ENCODE data around the gene PCP4.

PCP4 gene

GRCh38 chr21:39935716-39936115, 68.5 kb downstream of the PCP4 start:
- Histone ChIP-seq H3K9me3 (ENCODE audit: control insufficient read depth in 5 of 5, low read length in 5 of 5) (peaks cover 0 to 3% (median 0%) of the 10 kb centered on the region in 5 donors), H3K27ac (ENCODE audit: low read depth, low read length) (no peak overlapping the region), H3K4me1 (ENCODE audit: control insufficient read depth in 5 of 5, insufficient read depth in 5 of 5, low read length in 5 of 5) (peaks cover 0 to 9% (median 3%) of the 10 kb centered on the region in 5 donors), H3K4me3 (ENCODE audit: low read depth in 1 of 5, low read length in 5 of 5) (no peak overlapping the region), H3K36me3 (ENCODE audit: control insufficient read depth in 5 of 5, insufficient read depth in 5 of 5, low read length in 5 of 5) (no peaks in the 10 kb centered on the region), H3K27me3 (ENCODE audit: control insufficient read depth in 5 of 5, insufficient read depth in 4 of 5, low read length in 5 of 5) (no peaks in the 10 kb centered on the region), H3K9ac (ENCODE audit: low read length in 5 of 5) (no peak overlapping the region)

- Histone ChIP-seq H3K27ac (ENCODE audit: low read depth, low read length) (no peak overlapping the region), H3K4me3 (ENCODE audit: low read depth in 1 of 5, low read length in 5 of 5) (no peak overlapping the region), H3K27me3 (ENCODE audit: control insufficient read depth in 5 of 5, insufficient read depth in 4 of 5, low read length in 5 of 5) (no peaks in the 10 kb centered on the region), H3K36me3 (ENCODE audit: control insufficient read depth in 5 of 5, insufficient read depth in 5 of 5, low read length in 5 of 5) (no peaks in the 10 kb centered on the region), H3K4me1 (ENCODE audit: control insufficient read depth in 5 of 5, insufficient read depth in 5 of 5, low read length in 5 of 5) (peaks cover 0 to 9% (median 3%) of the 10 kb centered on the region in 5 donors), H3K9ac (ENCODE audit: low read length in 5 of 5) (no peak overlapping the region), H3K9me3 (ENCODE audit: control insufficient read depth in 5 of 5, low read length in 5 of 5) (peaks cover 0 to 3% (median 0%) of the 10 kb centered on the region in 5 donors)
Measured at GRCh38 chr21:39938086-39938625, 70.9 kb downstream of the PCP4 start.

GRCh38 chr21:39946199-39946598, 79.0 kb downstream of the PCP4 start:
- no peaks in the 10 kb centered on the region for H3K4me1 ChIP-seq (ENCODE audit: control insufficient read depth in 5 of 5, insufficient read depth in 5 of 5, low read length in 5 of 5)
- no peaks in the 10 kb centered on the region for H3K36me3 ChIP-seq (ENCODE audit: control insufficient read depth in 5 of 5, insufficient read depth in 5 of 5, low read length in 5 of 5)
- no peak overlapping the region for H3K4me3 ChIP-seq (ENCODE audit: low read depth in 1 of 5, low read length in 5 of 5)
- H3K9ac ChIP-seq (ENCODE audit: low read length in 5 of 5): no peak overlapping the region
- H3K27ac ChIP-seq (ENCODE audit: low read depth, low read length): no peak overlapping the region
- H3K27me3 ChIP-seq (ENCODE audit: control insufficient read depth in 5 of 5, insufficient read depth in 4 of 5, low read length in 5 of 5): no peaks in the 10 kb centered on the region
- H3K9me3 ChIP-seq (ENCODE audit: control insufficient read depth in 5 of 5, low read length in 5 of 5): peaks cover 0 to 9% (median 7%) of the 10 kb centered on the region in 5 donors

GRCh38 chr21:39947031-39947430, 79.8 kb downstream of the PCP4 start:
- H3K27ac ChIP-seq (ENCODE audit: low read depth, low read length): no peak overlapping the region

GRCh38 chr21:39951183-39952101, 84.2 kb downstream of the PCP4 start:
- Histone ChIP-seq H3K4me1 (ENCODE audit: control insufficient read depth in 5 of 5, insufficient read depth in 5 of 5, low read length in 5 of 5) (no peaks in the 10 kb centered on the region), H3K27me3 (ENCODE audit: control insufficient read depth in 5 of 5, insufficient read depth in 4 of 5, low read length in 5 of 5) (no peaks in the 10 kb centered on the region), H3K36me3 (ENCODE audit: control insufficient read depth in 5 of 5, insufficient read depth in 5 of 5, low read length in 5 of 5) (no peaks in the 10 kb centered on the region), H3K4me3 (ENCODE audit: low read depth in 1 of 5, low read length in 5 of 5) (no peak overlapping the region), H3K27ac (ENCODE audit: low read depth, low read length) (no peak overlapping the region), H3K9ac (ENCODE audit: low read length in 5 of 5) (no peak overlapping the region), H3K9me3 (ENCODE audit: control insufficient read depth in 5 of 5, low read length in 5 of 5) (no peaks in the 10 kb centered on the region)

More at GRCh38 chr21:39947031-39947430, 79.8 kb downstream of the PCP4 start:
- Histone ChIP-seq H3K9me3 (ENCODE audit: control insufficient read depth in 5 of 5, low read length in 5 of 5) (peaks cover 0 to 9% (median 7%) of the 10 kb centered on the region in 5 donors), H3K4me3 (ENCODE audit: low read depth in 1 of 5, low read length in 5 of 5) (no peak overlapping the region), H3K36me3 (ENCODE audit: control insufficient read depth in 5 of 5, insufficient read depth in 5 of 5, low read length in 5 of 5) (no peaks in the 10 kb centered on the region), H3K4me1 (ENCODE audit: control insufficient read depth in 5 of 5, insufficient read depth in 5 of 5, low read length in 5 of 5) (no peaks in the 10 kb centered on the region), H3K9ac (ENCODE audit: low read length in 5 of 5) (no peak overlapping the region), H3K27me3 (ENCODE audit: control insufficient read depth in 5 of 5, insufficient read depth in 4 of 5, low read length in 5 of 5) (no peaks in the 10 kb centered on the region)

GRCh38 chr21:39952265-39952664, 85.0 kb downstream of the PCP4 start:
- H3K4me3 ChIP-seq (ENCODE audit: low read depth in 1 of 5, low read length in 5 of 5): no peak overlapping the region
- H3K4me1 ChIP-seq (ENCODE audit: control insufficient read depth in 5 of 5, insufficient read depth in 5 of 5, low read length in 5 of 5): no peaks in the 10 kb centered on the region
- no peak overlapping the region for H3K27ac ChIP-seq (ENCODE audit: low read depth, low read length)
- H3K9ac ChIP-seq (ENCODE audit: low read length in 5 of 5): no peak overlapping the region
- H3K27me3 ChIP-seq (ENCODE audit: control insufficient read depth in 5 of 5, insufficient read depth in 4 of 5, low read length in 5 of 5): no peaks in the 10 kb centered on the region
- no peaks in the 10 kb centered on the region for H3K9me3 ChIP-seq (ENCODE audit: control insufficient read depth in 5 of 5, low read length in 5 of 5)
- H3K36me3 ChIP-seq (ENCODE audit: control insufficient read depth in 5 of 5, insufficient read depth in 5 of 5, low read length in 5 of 5): no peaks in the 10 kb centered on the region

GRCh38 chr21:39954570-39954969, 87.3 kb downstream of the PCP4 start:
- no peak overlapping the region for H3K4me3 ChIP-seq (ENCODE audit: low read depth in 1 of 5, low read length in 5 of 5)
- H3K9me3 ChIP-seq (ENCODE audit: control insufficient read depth in 5 of 5, low read length in 5 of 5): peaks cover 3 to 5% (median 5%) of the 10 kb centered on the region in 5 donors
- H3K27ac ChIP-seq (ENCODE audit: low read depth, low read length): no peak overlapping the region
- no peak overlapping the region for H3K9ac ChIP-seq (ENCODE audit: low read length in 5 of 5)
- H3K36me3 ChIP-seq (ENCODE audit: control insufficient read depth in 5 of 5, insufficient read depth in 5 of 5, low read length in 5 of 5): no peaks in the 10 kb centered on the region
- no peaks in the 10 kb centered on the region for H3K27me3 ChIP-seq (ENCODE audit: control insufficient read depth in 5 of 5, insufficient read depth in 4 of 5, low read length in 5 of 5)
- H3K4me1 ChIP-seq (ENCODE audit: control insufficient read depth in 5 of 5, insufficient read depth in 5 of 5, low read length in 5 of 5): no peaks in the 10 kb centered on the region

GRCh38 chr21:39955326-39955725, 88.1 kb downstream of the PCP4 start:
- Histone ChIP-seq H3K4me3 (ENCODE audit: low read depth in 1 of 5, low read length in 5 of 5) (no peak overlapping the region), H3K36me3 (ENCODE audit: control insufficient read depth in 5 of 5, insufficient read depth in 5 of 5, low read length in 5 of 5) (no peaks in the 10 kb centered on the region), H3K27me3 (ENCODE audit: control insufficient read depth in 5 of 5, insufficient read depth in 4 of 5, low read length in 5 of 5) (no peaks in the 10 kb centered on the region), H3K9me3 (ENCODE audit: control insufficient read depth in 5 of 5, low read length in 5 of 5) (peaks cover 8 to 12% (median 11%) of the 10 kb centered on the region in 5 donors), H3K9ac (ENCODE audit: low read length in 5 of 5) (no peak overlapping the region), H3K27ac (ENCODE audit: low read depth, low read length) (no peak overlapping the region), H3K4me1 (ENCODE audit: control insufficient read depth in 5 of 5, insufficient read depth in 5 of 5, low read length in 5 of 5) (no peaks in the 10 kb centered on the region)

- H3K27me3 ChIP-seq (ENCODE audit: control insufficient read depth in 5 of 5, insufficient read depth in 4 of 5, low read length in 5 of 5): no peaks in the 10 kb centered on the region
- no peak overlapping the region for H3K9ac ChIP-seq (ENCODE audit: low read length in 5 of 5)
- no peak overlapping the region for H3K27ac ChIP-seq (ENCODE audit: low read depth, low read length)
- H3K4me1 ChIP-seq (ENCODE audit: control insufficient read depth in 5 of 5, insufficient read depth in 5 of 5, low read length in 5 of 5): no peaks in the 10 kb centered on the region
- no peak overlapping the region for H3K4me3 ChIP-seq (ENCODE audit: low read depth in 1 of 5, low read length in 5 of 5)
- peaks cover 10 to 21% (median 16%) of the 10 kb centered on the region in 5 donors for H3K9me3 ChIP-seq (ENCODE audit: control insufficient read depth in 5 of 5, low read length in 5 of 5)
- no peaks in the 10 kb centered on the region for H3K36me3 ChIP-seq (ENCODE audit: control insufficient read depth in 5 of 5, insufficient read depth in 5 of 5, low read length in 5 of 5)
Measured at GRCh38 chr21:39956586-39956985, 89.3 kb downstream of the PCP4 start.

- Histone ChIP-seq H3K9me3 (ENCODE audit: control insufficient read depth in 5 of 5, low read length in 5 of 5) (peaks cover 10 to 23% (median 16%) of the 10 kb centered on the region in 5 donors), H3K36me3 (ENCODE audit: control insufficient read depth in 5 of 5, insufficient read depth in 5 of 5, low read length in 5 of 5) (peaks cover 0 to 2% (median 0%) of the 10 kb centered on the region in 5 donors), H3K27ac (ENCODE audit: low read depth, low read length) (no peak overlapping the region), H3K9ac (ENCODE audit: low read length in 5 of 5) (no peak overlapping the region), H3K27me3 (ENCODE audit: control insufficient read depth in 5 of 5, insufficient read depth in 4 of 5, low read length in 5 of 5) (no peaks in the 10 kb centered on the region), H3K4me1 (ENCODE audit: control insufficient read depth in 5 of 5, insufficient read depth in 5 of 5, low read length in 5 of 5) (peaks cover 0 to 7% (median 6%) of the 10 kb centered on the region in 5 donors), H3K4me3 (ENCODE audit: low read depth in 1 of 5, low read length in 5 of 5) (no peak overlapping the region)
Measured at GRCh38 chr21:39958731-39959130, 91.5 kb downstream of the PCP4 start.

Data from subcutaneous abdominal adipose tissue (tissue), 5 donors.